K562 (cell line): Measurements from ENCODE around the gene DDRGK1. TPM values are rescaled to one million over a fixed set of nuclear protein-coding genes. Genes with fewer than 3 reads are reported as not detected.

ENCODE experiments used
- BRD4 ChIP-seq: fragments of 200-600 bp; sonication (generic); IDR thresholded peaks from 2 replicates; pipeline ENCODE4 v1.6.1; 2017; ENCODE audit warnings: inconsistent platforms
- CC2D1A ChIP-seq: fragments of 450-650 bp; IDR thresholded peaks from 2 replicates; pipeline ENCODE4 v1.6.1; 2017; ENCODE audit warnings: mild to moderate bottlenecking
- CEBPB ChIP-seq: fragments of 450-650 bp; IDR thresholded peaks from 2 replicates; pipeline ENCODE4 v1.6.1; 2016; ENCODE audit warnings: missing genetic modification characterization, missing compliant biosample characterization
- CHD7 ChIP-seq: fragments of 200-600 bp; sonication (generic); IDR thresholded peaks from one replicate; pipeline ENCODE4 v1.6.1; 2012; ENCODE audit warnings: mild to moderate bottlenecking, low read depth, low read length, inconsistent platforms
- DDX20 ChIP-seq: fragments of 450-650 bp; IDR thresholded peaks from 2 replicates; pipeline ENCODE4 v1.6.1; 2016; ENCODE audit warnings: missing genetic modification characterization, low read depth, mild to moderate bottlenecking, missing compliant biosample characterization, moderate library complexity
- KAT2B ChIP-seq: IDR thresholded peaks from one replicate; pipeline ENCODE4 v1.6.1; 2012; ENCODE audit warnings: low read depth, mild to moderate bottlenecking, control low read depth, inconsistent platforms, low read length, moderate library complexity
- PREB ChIP-seq: sonication (generic); formaldehyde crosslinking; IDR thresholded peaks from 2 replicates; pipeline ENCODE4 v1.8.1; 2023; ENCODE audit warnings: mild to moderate bottlenecking, missing genetic modification reagents
- SAP30 ChIP-seq: fragments of 200-600 bp; sonication (generic); IDR thresholded peaks from 2 replicates; pipeline ENCODE4 v1.6.1; 2012; ENCODE audit warnings: borderline replicate concordance, low read depth, mild to moderate bottlenecking, moderate library complexity, low read length, control low read depth, inconsistent platforms; ENCODE audit not compliant: insufficient read depth, poor library complexity, severe bottlenecking
- TAF9B ChIP-seq: fragments of 450-650 bp; IDR thresholded peaks from 2 replicates; pipeline ENCODE4 v1.6.1; 2018; ENCODE audit warnings: mild to moderate bottlenecking; ENCODE audit not compliant: partially characterized antibody
- ZFP1 ChIP-seq: fragments of 450-650 bp; formaldehyde crosslinking; IDR thresholded peaks from 2 replicates; pipeline ENCODE4 v1.4.0; 2020; ENCODE audit warnings: mild to moderate bottlenecking, mixed read lengths
- ZNF121 ChIP-seq: sonication (generic); formaldehyde crosslinking; conservative IDR thresholded peaks from 2 replicates; pipeline ENCODE4 v1.8.0; 2022; ENCODE audit warnings: missing genetic modification reagents
- ZNF445 ChIP-seq: fragments of 250-450 bp; sonication (Bioruptor Pico); IDR thresholded peaks from 2 replicates; pipeline ENCODE4 v1.4.0; 2020; ENCODE audit warnings: low read depth, mild to moderate bottlenecking, moderate library complexity
- polyA plus RNA-seq, 8 experiments: library from polyadenylated mRNA; depleted of rRNA in 4 of 8; stranded (reverse) in 5 of 8; unstranded in 3 of 8; fragments of >200 nt; fragmentation: Nextera tagmentation in 2 of 8; fragmentation: Illumina TruSeq in 1 of 8; extraction: Ambion mirVana in 2 of 8; extraction: Trizol in 1 of 8; gene quantifications; 2 replicates each; pipeline versions ENCODE4 v1.2.1 to v1.2.3, GENCODE V29; 2011 to 2014; ENCODE audit warnings: inconsistent platforms in 1 of 8, missing spikeins in 1 of 8
- total RNA-seq, 7 experiments: library from RNA; depleted of rRNA in 6 of 7; stranded (reverse); fragments of >200 nt in 6 of 7; fragmentation: Illumina TruSeq in 2 of 7; extraction: Trizol in 2 of 7; gene quantifications; 2 replicates each; pipeline versions ENCODE4 v1.2.1 to v1.2.3, GENCODE V29; 2011 to 2021; ENCODE audit warnings: low replicate concordance in 1 of 7
- TF ChIP-seq, protein P1 (sequence below): fragments of 250-450 bp; sonication (Bioruptor Pico); IDR thresholded peaks from 2 replicates; pipeline ENCODE4 v1.4.0; 2020; ENCODE audit warnings: mild to moderate bottlenecking, moderate library complexity

Gene DDRGK1
- total and polyA plus RNA-seq, 9 of the 15 experiments (the other 6 are each of a cell fraction or from before 2014, with no cell fraction given), result 2.3 to 54.4 (median 29.1) TPM

DNA sequence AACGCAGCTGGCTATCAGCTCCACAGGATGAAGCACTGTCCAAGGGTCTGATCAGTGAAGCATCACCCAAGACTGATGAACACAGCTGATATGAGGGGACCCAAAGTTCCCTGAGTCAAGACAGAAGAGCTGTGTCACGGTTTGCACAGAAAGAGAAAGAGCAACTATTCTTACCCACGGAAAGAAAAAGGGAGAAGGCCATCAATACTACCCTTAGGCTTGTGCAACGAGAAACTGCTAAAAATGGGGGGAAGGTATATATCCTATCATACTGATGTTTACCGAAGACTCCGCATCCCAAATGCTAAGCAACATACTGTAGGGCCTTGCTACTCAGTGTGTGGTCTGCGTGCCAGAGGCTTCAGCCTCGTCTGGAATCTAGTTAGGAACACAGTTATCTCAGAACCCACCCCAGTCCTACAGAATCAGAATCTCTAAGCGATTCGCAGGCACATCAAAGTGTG is 45.5 kb downstream of the DDRGK1 start (continued):
- no peak for TF ChIP-seq CHD7
- TF ChIP-seq DDX20, result no peak
- TF ChIP-seq SAP30, result no peak
- TF ChIP-seq CC2D1A, result no peak
- TF ChIP-seq TAF9B, result peak; percentile 29
- no peak for TF ChIP-seq ZNF445 (CRISPR knock-in tag)
- no peak for TF ChIP-seq BRD4
- no peak for TF ChIP-seq ZNF121 (CRISPR knock-in tag)
- TF ChIP-seq PREB (CRISPR knock-in tag), result no peak
- TF ChIP-seq ZFP1 (CRISPR knock-in tag), result no peak
- TF ChIP-seq, protein P1, sequence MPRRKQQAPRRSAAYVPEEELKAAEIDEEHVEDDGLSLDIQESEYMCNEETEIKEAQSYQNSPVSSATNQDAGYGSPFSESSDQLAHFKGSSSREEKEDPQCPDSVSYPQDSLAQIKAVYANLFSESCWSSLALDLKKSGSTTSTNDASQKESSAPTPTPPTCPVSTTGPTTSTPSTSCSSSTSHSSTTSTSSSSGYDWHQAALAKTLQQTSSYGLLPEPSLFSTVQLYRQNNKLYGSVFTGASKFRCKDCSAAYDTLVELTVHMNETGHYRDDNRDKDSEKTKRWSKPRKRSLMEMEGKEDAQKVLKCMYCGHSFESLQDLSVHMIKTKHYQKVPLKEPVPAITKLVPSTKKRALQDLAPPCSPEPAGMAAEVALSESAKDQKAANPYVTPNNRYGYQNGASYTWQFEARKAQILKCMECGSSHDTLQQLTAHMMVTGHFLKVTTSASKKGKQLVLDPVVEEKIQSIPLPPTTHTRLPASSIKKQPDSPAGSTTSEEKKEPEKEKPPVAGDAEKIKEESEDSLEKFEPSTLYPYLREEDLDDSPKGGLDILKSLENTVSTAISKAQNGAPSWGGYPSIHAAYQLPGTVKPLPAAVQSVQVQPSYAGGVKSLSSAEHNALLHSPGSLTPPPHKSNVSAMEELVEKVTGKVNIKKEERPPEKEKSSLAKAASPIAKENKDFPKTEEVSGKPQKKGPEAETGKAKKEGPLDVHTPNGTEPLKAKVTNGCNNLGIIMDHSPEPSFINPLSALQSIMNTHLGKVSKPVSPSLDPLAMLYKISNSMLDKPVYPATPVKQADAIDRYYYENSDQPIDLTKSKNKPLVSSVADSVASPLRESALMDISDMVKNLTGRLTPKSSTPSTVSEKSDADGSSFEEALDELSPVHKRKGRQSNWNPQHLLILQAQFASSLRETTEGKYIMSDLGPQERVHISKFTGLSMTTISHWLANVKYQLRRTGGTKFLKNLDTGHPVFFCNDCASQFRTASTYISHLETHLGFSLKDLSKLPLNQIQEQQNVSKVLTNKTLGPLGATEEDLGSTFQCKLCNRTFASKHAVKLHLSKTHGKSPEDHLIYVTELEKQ, result no peak
- TF ChIP-seq KAT2B, result no peak
- TF ChIP-seq CEBPB (tag), result no peak
